Measurements from ENCODE around the gene SULT1A3.

DNA sequence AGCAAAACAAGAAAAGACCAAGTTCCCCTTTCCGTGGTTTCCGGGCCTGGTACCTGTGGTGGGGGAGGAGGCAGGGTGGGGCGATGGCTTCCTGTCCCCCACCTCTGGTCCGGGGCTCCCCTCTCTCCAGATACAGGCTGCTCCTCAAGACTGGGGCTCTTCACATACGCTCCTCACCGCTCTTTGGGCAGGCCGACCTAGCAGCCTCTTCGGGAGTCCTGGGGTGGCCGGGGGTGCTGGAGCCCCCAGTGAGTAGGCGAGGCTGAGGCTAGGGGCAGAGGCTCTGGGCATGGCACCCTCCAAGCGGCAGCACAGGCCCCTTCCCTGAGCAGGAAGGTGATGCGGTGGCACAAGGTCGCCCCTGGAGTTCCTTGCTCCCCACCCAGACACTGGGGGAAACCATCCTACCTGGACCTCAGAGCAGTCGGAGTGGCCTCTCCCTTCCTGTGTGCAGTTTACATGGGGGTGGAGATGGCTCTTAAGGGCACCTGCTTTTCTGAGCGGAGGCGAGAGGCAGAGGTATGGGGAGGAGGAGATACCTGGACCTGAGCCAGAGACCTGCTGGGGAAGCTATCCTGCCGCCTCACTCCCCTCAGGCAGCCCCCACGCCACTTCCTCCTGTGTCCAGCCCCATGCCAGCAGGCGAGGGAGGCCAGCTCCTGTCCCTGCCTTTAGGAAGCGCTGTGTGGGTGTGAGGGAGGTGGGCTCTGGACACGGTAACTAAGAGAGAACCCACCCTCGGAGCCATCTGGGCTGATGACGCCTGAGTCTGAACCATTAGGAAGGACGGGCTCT lies 14.8 kb upstream of the SULT1A3 start:
- TF ChIP-seq, protein P1, sequence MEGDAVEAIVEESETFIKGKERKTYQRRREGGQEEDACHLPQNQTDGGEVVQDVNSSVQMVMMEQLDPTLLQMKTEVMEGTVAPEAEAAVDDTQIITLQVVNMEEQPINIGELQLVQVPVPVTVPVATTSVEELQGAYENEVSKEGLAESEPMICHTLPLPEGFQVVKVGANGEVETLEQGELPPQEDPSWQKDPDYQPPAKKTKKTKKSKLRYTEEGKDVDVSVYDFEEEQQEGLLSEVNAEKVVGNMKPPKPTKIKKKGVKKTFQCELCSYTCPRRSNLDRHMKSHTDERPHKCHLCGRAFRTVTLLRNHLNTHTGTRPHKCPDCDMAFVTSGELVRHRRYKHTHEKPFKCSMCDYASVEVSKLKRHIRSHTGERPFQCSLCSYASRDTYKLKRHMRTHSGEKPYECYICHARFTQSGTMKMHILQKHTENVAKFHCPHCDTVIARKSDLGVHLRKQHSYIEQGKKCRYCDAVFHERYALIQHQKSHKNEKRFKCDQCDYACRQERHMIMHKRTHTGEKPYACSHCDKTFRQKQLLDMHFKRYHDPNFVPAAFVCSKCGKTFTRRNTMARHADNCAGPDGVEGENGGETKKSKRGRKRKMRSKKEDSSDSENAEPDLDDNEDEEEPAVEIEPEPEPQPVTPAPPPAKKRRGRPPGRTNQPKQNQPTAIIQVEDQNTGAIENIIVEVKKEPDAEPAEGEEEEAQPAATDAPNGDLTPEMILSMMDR (conservative IDR thresholded peaks at IDR 0.05; ENCODE audit: low read depth, low read length) = no peak
- no peak for TF ChIP-seq EZH2 (IDR thresholded peaks at IDR 0.05; ENCODE audit: borderline replicate concordance, low read depth, low read length, poor library complexity, severe bottlenecking)
